ENCODE results near the gene RNU6-1. TPM values are rescaled to one million over a fixed set of nuclear protein-coding genes. Genes with fewer than 3 reads are reported as not detected.
A peak's percentile ranks its signal among the peaks of the same experiment; 100 is the strongest.

The RNU6-1 gene
- total RNA-seq, 2 donors from 2014 or later = not detected

GRCh38 chr15:67836955-67837354, 2.9 kb downstream of the RNU6-1 start:
- no peak overlapping the region for H3K27ac ChIP-seq
- H3K36me3 ChIP-seq = no peaks in the 10 kb centered on the region
- TF ChIP-seq CTCF (IDR thresholded peaks at IDR 0.05) = no peak
- H3K4me3 ChIP-seq = no peak overlapping the region
- H3K9me3 ChIP-seq = no peaks in the 10 kb centered on the region
- DNase-seq = no peak
- H3K4me1 ChIP-seq = peaks cover 26% of the 10 kb centered on the region
- no peak overlapping the region for H3K9ac ChIP-seq (ENCODE audit: low read depth in 2 of 2, low read length in 2 of 2)
- peaks cover 44% of the 10 kb centered on the region for H3K27me3 ChIP-seq
- intact Hi-C loops (cut with DNase I) = loop anchor here (10.0 kb wide), 1 partner anchor 292 kb away; the partner anchor contains the start of gene MAP2K5

GRCh38 chr15:67836477-67836876, 3.4 kb downstream of the RNU6-1 start:
- no peaks in the 10 kb centered on the region for H3K36me3 ChIP-seq
- no peak overlapping the region for H3K27ac ChIP-seq
- H3K9me3 ChIP-seq = no peaks in the 10 kb centered on the region
- intact Hi-C loops (cut with DNase I) = loop anchor here (10.0 kb wide), 1 partner anchor 292 kb away; the partner anchor contains the start of gene MAP2K5
- H3K9ac ChIP-seq (ENCODE audit: low read depth in 2 of 2, low read length in 2 of 2) = no peak overlapping the region
- peaks cover 47% of the 10 kb centered on the region for H3K27me3 ChIP-seq
- TF ChIP-seq CTCF (IDR thresholded peaks at IDR 0.05) = peak; percentile 78
- H3K4me1 ChIP-seq = peaks cover 26% of the 10 kb centered on the region
- peak; percentile 52 for DNase-seq
- no peak overlapping the region for H3K4me3 ChIP-seq

GRCh38 chr15:67836134-67836455, 3.8 kb downstream of the RNU6-1 start:
- Histone ChIP-seq H3K4me3 (peak overlapping the region; percentile 32), H3K27ac (no peak overlapping the region), H3K4me1 (peaks cover 26% of the 10 kb centered on the region), H3K9ac (ENCODE audit: low read depth in 2 of 2, low read length in 2 of 2) (peak overlapping the region; percentile 20 to 55), H3K36me3 (no peaks in the 10 kb centered on the region), H3K27me3 (peaks cover 50% of the 10 kb centered on the region), H3K9me3 (no peaks in the 10 kb centered on the region)
- no peak for TF ChIP-seq CTCF (IDR thresholded peaks at IDR 0.05)
- DNase-seq = no peak
- intact Hi-C loops (cut with DNase I) = loop anchor here (10.0 kb wide), 1 partner anchor 291 kb away; the partner anchor contains the start of gene MAP2K5

DNA sequence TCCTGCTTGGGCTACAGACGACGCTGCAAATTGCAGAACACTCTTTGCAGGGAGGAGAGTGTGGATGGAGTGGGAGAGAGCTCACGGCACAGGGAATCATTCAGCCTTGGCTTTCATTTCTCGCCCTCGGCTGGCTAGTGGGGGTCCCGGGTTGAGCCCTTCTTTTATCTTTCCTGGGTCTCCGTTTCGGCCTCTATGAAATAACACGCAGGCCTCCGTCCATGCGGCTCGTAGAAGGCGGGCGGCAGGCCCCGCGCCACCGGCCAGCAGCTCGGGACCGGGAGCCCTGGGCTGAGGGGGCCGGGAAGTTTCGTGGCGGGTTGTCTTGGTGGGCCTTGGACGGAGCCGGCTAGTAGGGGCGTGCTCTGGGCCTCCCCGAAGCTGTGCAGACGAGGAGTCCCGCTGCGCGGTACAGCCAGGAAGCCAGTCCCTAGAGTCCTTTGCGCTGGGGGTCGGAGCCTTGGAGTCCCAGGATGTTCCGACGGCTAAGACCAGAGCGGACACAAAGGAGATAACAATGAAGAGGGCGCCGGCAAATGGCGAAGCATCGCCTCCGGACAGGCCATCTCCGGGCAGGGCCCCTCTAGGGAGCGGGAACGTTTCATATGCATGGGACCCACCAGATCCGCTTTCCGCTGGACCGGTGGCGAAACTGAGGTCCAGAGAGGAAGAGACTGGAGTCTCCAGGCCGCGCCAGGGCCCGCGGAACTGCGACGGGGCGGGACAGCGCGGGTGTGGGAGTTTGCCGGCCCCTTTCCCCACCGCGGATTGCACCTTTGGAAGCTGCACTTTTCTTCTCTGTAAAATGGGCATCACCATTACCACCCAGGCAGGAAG, 4.3 kb downstream of the RNU6-1 start:
- Histone ChIP-seq H3K4me3 (peak overlapping the region; percentile 32), H3K27ac (no peak overlapping the region), H3K27me3 (peaks cover 56% of the 10 kb centered on the region), H3K4me1 (peaks cover 26% of the 10 kb centered on the region), H3K9ac (ENCODE audit: low read depth in 2 of 2, low read length in 2 of 2) (peak overlapping the region; percentile 20 to 55), H3K36me3 (no peaks in the 10 kb centered on the region), H3K9me3 (no peaks in the 10 kb centered on the region)
- no peak for DNase-seq
- intact Hi-C loops (cut with DNase I) = loop anchor here (2.0 to 10.0 kb wide), 3 partner anchors 291 to 379 kb away; partner anchors contain the start of gene MAP2K5
- no peak for TF ChIP-seq CTCF (IDR thresholded peaks at IDR 0.05)

GRCh38 chr15:67834581-67835296, 5.1 kb downstream of the RNU6-1 start:
- Histone ChIP-seq H3K9ac (ENCODE audit: low read depth in 2 of 2, low read length in 2 of 2) (peak overlapping the region; percentile 13 to 19), H3K36me3 (no peaks in the 10 kb centered on the region), H3K9me3 (no peaks in the 10 kb centered on the region), H3K4me3 (peak overlapping the region; percentile 32), H3K27ac (no peak overlapping the region), H3K27me3 (peaks cover 64% of the 10 kb centered on the region), H3K4me1 (peaks cover 26% of the 10 kb centered on the region)
- DNase-seq = no peak
- TF ChIP-seq CTCF (IDR thresholded peaks at IDR 0.05) = no peak
- intact Hi-C loops (cut with DNase I) = loop anchor here (2.0 to 10.0 kb wide), 3 partner anchors 290 to 378 kb away; partner anchors contain the start of gene MAP2K5

All from colonic mucosa (tissue), 4 donors.